Pancreas (tissue), 10 donors: Measurements from ENCODE around the gene AFF3. TPM values are rescaled to one million over a fixed set of nuclear protein-coding genes. Genes with fewer than 3 reads are reported as not detected.

Experiments
- ATAC-seq, 4 donors: fragments of 200-7000 bp; cut with Tn5 transposase; one replicate each; pipeline versions ENCODE4 v1.8.0 to v1.9.1; 2020; ENCODE audit warnings: mild to moderate bottlenecking in 4 of 4, moderate library complexity in 4 of 4
- DNase-seq, 6 donors: peaks; one replicate each; pipeline ENCODE4 v3.0.0-alpha.2; 2020
- FAIRE-seq: peaks from 2 replicates; lab custom pipeline; 2012; peaks lifted over from hg19 to GRCh38; lab: Jason Lieb, UNC
- H3K27ac ChIP-seq, 4 donors: fragments of 200-600 bp; sonication (generic); 1 replicate in 3 of 4; 2 replicates in 1 of 4; pipeline versions ENCODE4 v1.5.0 to v1.8.0; 2020
- H3K27me3 ChIP-seq, 4 donors: fragments of 200-600 bp; one replicate each; pipeline ENCODE4 v1.8.0; 2021
- H3K36me3 ChIP-seq, 3 donors: fragments of 200-600 bp; sonication (generic) in 1 of 3; one replicate each; pipeline versions ENCODE4 v1.5.0 to v1.8.0; 2020 to 2021
- H3K4me1 ChIP-seq, 3 donors: fragments of 200-600 bp; one replicate each; pipeline ENCODE4 v1.8.0; 2021
- H3K4me3 ChIP-seq, 4 donors: fragments of 200-600 bp; sonication (generic) in 2 of 4; one replicate each; pipeline versions ENCODE4 v1.5.0 to v1.8.0; 2020 to 2021
- H3K9me3 ChIP-seq, 4 donors: fragments of 200-600 bp; one replicate each; pipeline ENCODE4 v1.8.0; 2021
- WGBS, 2 donors: extraction: QIAGEN DNeasy Blood & Tissue Kit; methylation state at CpG; one replicate each; pipeline ENCODE4 v1.1.7; 2013; 5-methylcytosine and 5-hydroxymethylcytosine counted together
- intact Hi-C, 3 donors: fragments of 100-400 bp; cut with DNase I; formaldehyde crosslinking; loops; one replicate each; pipeline versions ENCODE4 v1.11.1 to v1.14.2; 2022
- polyA plus RNA-seq, 2 donors: library from polyadenylated mRNA; stranded (reverse); fragments of 200-250 nt; gene quantifications; one replicate each; pipeline ENCODE4 v1.2.3, GENCODE V29; 2013
- total RNA-seq, 6 donors: library from RNA; stranded (reverse); fragmentation: NEBNext Ultra II Directional in 4 of 6; extraction: Animal tissue kit (Norgen Biotek cat#: 25700) in 4 of 6; gene quantifications; one replicate each; pipeline versions ENCODE4 v1.2.1 to v1.2.4, GENCODE V29; 2021 to 2023
- TF ChIP-seq, protein P1 (sequence below), 4 donors: fragments of 200-600 bp; sonication (generic) in 3 of 4; IDR thresholded peaks; one replicate each; pipeline versions ENCODE4 v1.5.0 to v1.8.0; 2021; ENCODE audit warnings: antibody characterized with exemption in 4 of 4
- donor health status: healthy with polysubstance abuse.
- donor health status: DM: no; HTN: no; CAD: no; lungs with moderate emphysema.
- donor health status: DM: no; HTN: no; CAD: no.
- donor health status: control.
- donor health status: control.
- donor health status: Bipolar disorder and iron deficiency.
- donor health status: DM: yes; HTN: yes; CAD: no.
- donor health status: DM: no; HTN: no; CAD: no.
- donor health status: DM: no; HTN: no; CAD: no.
- donor health status: DM: yes; HTN: yes; CAD: no.

The AFF3 gene
- total and polyA plus RNA-seq, 8 donors, result 0.19 to 1.1 (median 0.54) TPM

DNA sequence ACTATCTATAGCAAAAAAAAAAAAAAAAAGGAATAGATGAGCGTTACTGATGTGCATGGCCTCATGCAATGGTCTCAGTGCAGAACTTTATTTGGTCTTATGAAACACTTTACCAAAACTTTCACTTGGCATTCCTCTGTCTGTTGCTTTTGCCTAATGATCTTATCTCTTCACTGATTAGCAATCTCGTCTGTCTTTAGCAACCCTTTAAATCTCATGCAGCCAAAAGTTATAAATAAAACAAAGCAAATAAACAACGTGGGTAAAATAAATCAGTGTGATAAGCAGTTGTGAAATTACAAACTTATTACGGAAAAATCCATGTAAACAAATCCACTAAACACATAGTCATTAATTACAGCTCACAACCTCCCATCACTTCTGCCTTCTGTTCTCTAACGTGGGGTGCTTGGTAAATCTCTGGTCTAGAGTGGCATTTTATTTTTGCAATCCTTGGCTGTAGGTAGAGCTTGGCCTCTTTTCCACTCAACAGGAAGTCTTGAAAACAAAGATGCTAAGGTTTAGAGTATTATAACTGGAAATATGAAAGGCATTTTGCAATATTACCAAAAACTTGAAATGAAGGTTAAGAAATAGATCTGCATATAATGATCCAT lies 288.0 kb downstream of the AFF3 start:
- intact Hi-C loops, result no loop called here
- no peak for DNase-seq
- H3K9me3 ChIP-seq, result no peaks in the 10 kb centered on the region
- H3K36me3 ChIP-seq, result no peaks in the 10 kb centered on the region
- peaks cover 0 to 3% (median 0%) of the 10 kb centered on the region in 4 donors for H3K27me3 ChIP-seq
- H3K27ac ChIP-seq, result no peak overlapping the region
- ATAC-seq, result no peak
- TF ChIP-seq, protein P1, sequence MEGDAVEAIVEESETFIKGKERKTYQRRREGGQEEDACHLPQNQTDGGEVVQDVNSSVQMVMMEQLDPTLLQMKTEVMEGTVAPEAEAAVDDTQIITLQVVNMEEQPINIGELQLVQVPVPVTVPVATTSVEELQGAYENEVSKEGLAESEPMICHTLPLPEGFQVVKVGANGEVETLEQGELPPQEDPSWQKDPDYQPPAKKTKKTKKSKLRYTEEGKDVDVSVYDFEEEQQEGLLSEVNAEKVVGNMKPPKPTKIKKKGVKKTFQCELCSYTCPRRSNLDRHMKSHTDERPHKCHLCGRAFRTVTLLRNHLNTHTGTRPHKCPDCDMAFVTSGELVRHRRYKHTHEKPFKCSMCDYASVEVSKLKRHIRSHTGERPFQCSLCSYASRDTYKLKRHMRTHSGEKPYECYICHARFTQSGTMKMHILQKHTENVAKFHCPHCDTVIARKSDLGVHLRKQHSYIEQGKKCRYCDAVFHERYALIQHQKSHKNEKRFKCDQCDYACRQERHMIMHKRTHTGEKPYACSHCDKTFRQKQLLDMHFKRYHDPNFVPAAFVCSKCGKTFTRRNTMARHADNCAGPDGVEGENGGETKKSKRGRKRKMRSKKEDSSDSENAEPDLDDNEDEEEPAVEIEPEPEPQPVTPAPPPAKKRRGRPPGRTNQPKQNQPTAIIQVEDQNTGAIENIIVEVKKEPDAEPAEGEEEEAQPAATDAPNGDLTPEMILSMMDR (IDR thresholded peaks at IDR 0.05), result no peak
- 32 to 34% methylated on average over 5 of the region's 5 CpGs for WGBS, 2 donors
- no peak for FAIRE-seq
- H3K4me1 ChIP-seq, result peaks cover 0 to 20% (median 6%) of the 10 kb centered on the region in 3 donors
- H3K4me3 ChIP-seq, result no peak overlapping the region

DNA sequence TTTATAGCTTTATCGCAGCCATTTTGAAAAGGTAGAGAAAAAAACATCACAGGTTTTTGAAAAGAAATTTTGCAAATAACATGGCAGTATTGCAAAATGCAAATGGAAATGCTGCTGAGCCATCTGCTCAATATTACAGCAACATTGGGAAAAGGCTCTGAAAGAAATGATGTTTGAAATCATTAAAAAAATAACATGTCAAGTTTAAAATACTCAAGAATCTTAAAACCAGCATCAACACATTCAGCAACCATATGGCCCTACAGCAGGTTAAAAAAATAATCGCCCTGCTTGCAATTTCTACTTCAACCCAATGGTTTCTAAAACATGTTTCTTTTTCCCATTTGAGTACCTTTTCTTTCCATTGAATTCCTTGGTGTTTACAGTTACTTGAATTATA lies 289.4 kb downstream of the AFF3 start:
- H3K36me3 ChIP-seq, result no peaks in the 10 kb centered on the region
- WGBS, 2 donors, result 90 to 98% methylated on average over 2 of the region's 2 CpGs
- no peak overlapping the region for H3K27ac ChIP-seq
- TF ChIP-seq, protein P1 (IDR thresholded peaks at IDR 0.05), result no peak
- peaks cover 0 to 3% (median 0%) of the 10 kb centered on the region in 4 donors for H3K27me3 ChIP-seq
- peaks cover 0 to 21% (median 6%) of the 10 kb centered on the region in 3 donors for H3K4me1 ChIP-seq
- H3K4me3 ChIP-seq, result no peak overlapping the region
- H3K9me3 ChIP-seq, result no peaks in the 10 kb centered on the region
- ATAC-seq (no peak), DNase-seq (no peak), FAIRE-seq (no peak)
- intact Hi-C loops, result no loop called here

DNA sequence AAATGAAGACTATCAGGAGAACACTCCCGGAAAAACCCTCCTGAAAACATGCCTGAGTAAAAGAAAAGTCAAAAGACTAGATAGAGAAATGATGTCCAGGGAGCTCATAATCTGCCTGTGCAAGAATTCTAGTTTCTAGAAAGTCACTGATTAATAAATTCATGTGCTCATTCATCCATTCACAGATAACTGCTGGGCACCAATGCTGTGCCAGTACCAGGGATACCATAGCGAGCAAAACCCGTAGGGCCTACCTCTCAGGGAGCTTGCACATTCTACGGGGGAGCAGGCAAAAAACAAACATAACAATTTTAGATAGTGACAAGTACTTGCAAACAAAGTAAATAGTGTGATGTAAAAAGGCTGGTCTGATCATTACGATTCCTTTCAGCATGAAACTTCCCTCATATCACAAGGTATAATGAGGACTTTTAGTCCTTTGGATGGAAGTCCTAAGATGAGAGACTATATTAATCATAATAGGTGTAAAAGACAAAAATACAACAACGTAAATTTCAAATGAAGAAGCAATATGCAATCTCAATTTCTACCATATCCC lies 289.9 kb downstream of the AFF3 start:
- TF ChIP-seq, protein P1 (IDR thresholded peaks at IDR 0.05), result no peak
- Histone ChIP-seq H3K27me3 (peaks cover 0 to 3% (median 0%) of the 10 kb centered on the region in 4 donors), H3K4me1 (peaks cover 0 to 21% (median 6%) of the 10 kb centered on the region in 3 donors), H3K36me3 (no peaks in the 10 kb centered on the region), H3K4me3 (no peak overlapping the region), H3K9me3 (no peaks in the 10 kb centered on the region), H3K27ac (peak overlapping the region in 2 of 4 donors; percentile 19 to 28)
- 59 to 68% methylated on average over 6 of the region's 6 CpGs for WGBS, 2 donors
- intact Hi-C loops, result no loop called here
- ATAC-seq, result peak in 1 of 4 donors; percentile 33
- DNase-seq, result no peak
- no peak for FAIRE-seq

DNA sequence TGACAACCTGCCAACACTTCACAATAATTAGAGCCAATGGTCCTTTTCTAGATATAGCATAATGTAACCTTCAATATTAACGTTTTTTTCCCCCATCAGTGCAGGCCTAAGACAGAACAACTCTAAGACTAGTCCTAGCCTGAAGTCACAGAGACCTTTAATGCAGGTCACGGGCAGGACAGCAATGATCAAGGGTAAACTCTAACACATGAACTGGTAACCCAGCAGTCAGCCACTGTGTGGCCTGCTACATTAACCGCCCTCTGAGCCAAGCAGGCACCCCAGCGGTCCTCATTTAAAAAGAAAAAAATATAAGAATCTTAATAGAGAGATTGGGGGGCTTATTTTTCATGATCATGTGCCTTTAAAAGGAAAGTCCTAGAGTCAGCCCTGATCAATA lies 290.6 kb downstream of the AFF3 start:
- ATAC-seq (no peak), FAIRE-seq (no peak), DNase-seq (no peak)
- Histone ChIP-seq H3K36me3 (no peaks in the 10 kb centered on the region), H3K27ac (peak overlapping the region in 2 of 4 donors; percentile 19 to 28), H3K4me1 (peaks cover 0 to 21% (median 6%) of the 10 kb centered on the region in 3 donors), H3K4me3 (no peak overlapping the region), H3K9me3 (no peaks in the 10 kb centered on the region), H3K27me3 (peaks cover 0 to under 1% (median 0%) of the 10 kb centered on the region in 4 donors)
- TF ChIP-seq, protein P1 (IDR thresholded peaks at IDR 0.05), result no peak
- WGBS, 2 donors, result 68 to 77% methylated on average over 4 of the region's 4 CpGs
- intact Hi-C loops, result no loop called here

DNA sequence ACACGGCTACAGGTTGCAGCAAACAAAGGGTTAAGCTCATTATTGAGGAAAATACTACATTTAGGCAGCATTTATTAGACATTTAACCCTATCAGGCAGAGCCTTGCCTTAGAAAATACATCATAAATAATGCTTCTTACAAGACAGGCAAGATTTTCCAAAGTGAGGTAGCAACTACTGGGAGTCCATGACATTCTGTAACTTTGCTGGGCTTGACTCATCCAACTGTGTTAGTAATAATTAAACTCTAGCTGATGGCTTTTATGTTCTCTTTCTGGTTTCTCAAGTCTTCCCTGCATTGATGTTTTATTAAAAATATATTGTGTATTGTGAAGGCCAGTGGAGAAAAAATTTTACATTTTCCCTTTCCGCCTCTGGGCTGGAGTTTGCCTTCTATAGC lies 291.3 kb downstream of the AFF3 start:
- intact Hi-C loops, result no loop called here
- no peaks in the 10 kb centered on the region for H3K9me3 ChIP-seq
- no peak for FAIRE-seq
- peak in 1 of 4 donors; percentile 44 for ATAC-seq
- DNase-seq, result no peak
- no peaks in the 10 kb centered on the region for H3K36me3 ChIP-seq
- TF ChIP-seq, protein P1 (IDR thresholded peaks at IDR 0.05), result no peak
- H3K27me3 ChIP-seq, result no peaks in the 10 kb centered on the region
- H3K4me1 ChIP-seq, result peaks cover 0 to 21% (median 6%) of the 10 kb centered on the region in 3 donors
- H3K4me3 ChIP-seq, result no peak overlapping the region
- WGBS, 2 donors, result 77 to 81% methylated on average over 2 of the region's 2 CpGs
- no peak overlapping the region for H3K27ac ChIP-seq
